Fibroblast of lung (primary cell): ENCODE results near the gene EIF4EBP2.

ENCODE experiments used
- CTCF ChIP-seq, 2 donors: IDR thresholded peaks in 1 of 2; conservative IDR thresholded peaks in 1 of 2; 1 replicate in 1 of 2; 2 replicates in 1 of 2; pipeline ENCODE4 v1.5.1; 2011 to 2012; ENCODE audit warnings: low read length in 2 of 2, control low read depth in 1 of 2, inconsistent platforms in 1 of 2, low read depth in 1 of 2, mild to moderate bottlenecking in 1 of 2
- EZH2 ChIP-seq: IDR thresholded peaks from 2 replicates; pipeline ENCODE4 v1.5.1; 2012; ENCODE audit warnings: low read length, control low read depth, mild to moderate bottlenecking; ENCODE audit errors: missing control alignments

- TF ChIP-seq EZH2 (no peak), CTCF (conservative IDR thresholded peaks at IDR 0.05 in 1 of 2, IDR thresholded peaks at IDR 0.05 in 1 of 2; ENCODE audit: low read depth in 1 of 2, low read length in 2 of 2) (no peak)
These were observed 55.3 kb downstream of the EIF4EBP2 start for GRCh38 chr10:70459061-70459773.
